Measurements from ENCODE around the gene GDF11. TPM values are rescaled to one million over a fixed set of nuclear protein-coding genes. Genes with fewer than 3 reads are reported as not detected.
"Not testable (repeated sequence)": the region's sequence is repeated elsewhere in the genome, so short reads cannot be mapped to it uniquely, and the experiment has no call there.

GDF11 gene
- polyA plus RNA-seq, 1 donor: 17.2 TPM

- DNase-seq: peak; percentile 63
These were observed 751 bp downstream of the GDF11 start for GRCh38 chr12:55743406-55744339.

- DNase-seq: no peak
These were observed 1.6 kb downstream of the GDF11 start for GRCh38 chr12:55744340-55745030.

GRCh38 chr12:55745361-55746173 lies 2.6 kb downstream of the GDF11 start:
- peak; percentile 43 for DNase-seq

- DNase-seq: no peak
These were observed 3.4 kb downstream of the GDF11 start for GRCh38 chr12:55746174-55746912.

GRCh38 chr12:55746913-55747231 lies 4.0 kb downstream of the GDF11 start:
- no peak for DNase-seq

GRCh38 chr12:55748230-55748993 lies 5.5 kb downstream of the GDF11 start:
- DNase-seq: no peak

- DNase-seq: no peak
These were observed 12.3 kb downstream of the GDF11 start for GRCh38 chr12:55755246-55755645.

- no peak for DNase-seq
These were observed 14.8 kb downstream of the GDF11 start for GRCh38 chr12:55757701-55758100.

- DNase-seq: not testable (repeated sequence)
These were observed 15.7 kb downstream of the GDF11 start for GRCh38 chr12:55758575-55758974.

GRCh38 chr12:55760663-55761062 lies 17.7 kb downstream of the GDF11 start:
- no peak for DNase-seq

- no peak for DNase-seq
These were observed 19.7 kb downstream of the GDF11 start for GRCh38 chr12:55762646-55763045.

GRCh38 chr12:55765736-55766290 lies 22.9 kb downstream of the GDF11 start:
- no peak for DNase-seq

- DNase-seq: no peak
These were observed 24.2 kb downstream of the GDF11 start for GRCh38 chr12:55767156-55767555.

GRCh38 chr12:55771736-55772135 lies 28.8 kb downstream of the GDF11 start:
- no peak for DNase-seq

GRCh38 chr12:55777856-55778255 lies 34.9 kb downstream of the GDF11 start:
- DNase-seq: no peak

GRCh38 chr12:55780685-55781084 lies 37.8 kb downstream of the GDF11 start:
- no peak for DNase-seq

- DNase-seq: no peak
These were observed 45.6 kb downstream of the GDF11 start for GRCh38 chr12:55788546-55788945.

GRCh38 chr12:55789171-55789570 lies 46.2 kb downstream of the GDF11 start:
- no peak for DNase-seq

- no peak for DNase-seq
These were observed 47.0 kb downstream of the GDF11 start for GRCh38 chr12:55789893-55790292.

- no peak for DNase-seq
These were observed 53.0 kb downstream of the GDF11 start for GRCh38 chr12:55795950-55796349.

GRCh38 chr12:55797068-55797467 lies 54.1 kb downstream of the GDF11 start:
- peak; percentile 42 for DNase-seq

All from hindlimb muscle (tissue), 1 donor.